Urothelium cell line (cell line): ENCODE data around the gene AJAP1.
A peak's percentile ranks its signal among the peaks of the same experiment; 100 is the strongest.
"Not testable (repeated sequence)": the region's sequence is repeated elsewhere in the genome, so short reads cannot be mapped to it uniquely, and the experiment has no call there.

ENCODE experiments used
- DNase-seq: peaks from one replicate; pipeline ENCODE4 v3.0.0; 2011; ENCODE audit warnings: low spot score, mixed read lengths
- FAIRE-seq: peaks from 2 replicates; lab custom pipeline; 2011; peaks lifted over from hg19 to GRCh38; lab: Jason Lieb, UNC

AJAP1 gene, protein sequence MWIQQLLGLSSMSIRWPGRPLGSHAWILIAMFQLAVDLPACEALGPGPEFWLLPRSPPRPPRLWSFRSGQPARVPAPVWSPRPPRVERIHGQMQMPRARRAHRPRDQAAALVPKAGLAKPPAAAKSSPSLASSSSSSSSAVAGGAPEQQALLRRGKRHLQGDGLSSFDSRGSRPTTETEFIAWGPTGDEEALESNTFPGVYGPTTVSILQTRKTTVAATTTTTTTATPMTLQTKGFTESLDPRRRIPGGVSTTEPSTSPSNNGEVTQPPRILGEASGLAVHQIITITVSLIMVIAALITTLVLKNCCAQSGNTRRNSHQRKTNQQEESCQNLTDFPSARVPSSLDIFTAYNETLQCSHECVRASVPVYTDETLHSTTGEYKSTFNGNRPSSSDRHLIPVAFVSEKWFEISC

GRCh38 chr1:4653796-4654725, at the start of gene AJAP1:
Gene AJAP1, plus strand, starts transcription at chr1:4654609. Its CDS starts 817 bp downstream, at chr1:4655426.
- DNase-seq (no peak), FAIRE-seq (no peak)

GRCh38 chr1:4605158-4605557, 49.3 kb upstream of the AJAP1 start:
- peak; percentile 20 for DNase-seq
- no peak for FAIRE-seq

DNA sequence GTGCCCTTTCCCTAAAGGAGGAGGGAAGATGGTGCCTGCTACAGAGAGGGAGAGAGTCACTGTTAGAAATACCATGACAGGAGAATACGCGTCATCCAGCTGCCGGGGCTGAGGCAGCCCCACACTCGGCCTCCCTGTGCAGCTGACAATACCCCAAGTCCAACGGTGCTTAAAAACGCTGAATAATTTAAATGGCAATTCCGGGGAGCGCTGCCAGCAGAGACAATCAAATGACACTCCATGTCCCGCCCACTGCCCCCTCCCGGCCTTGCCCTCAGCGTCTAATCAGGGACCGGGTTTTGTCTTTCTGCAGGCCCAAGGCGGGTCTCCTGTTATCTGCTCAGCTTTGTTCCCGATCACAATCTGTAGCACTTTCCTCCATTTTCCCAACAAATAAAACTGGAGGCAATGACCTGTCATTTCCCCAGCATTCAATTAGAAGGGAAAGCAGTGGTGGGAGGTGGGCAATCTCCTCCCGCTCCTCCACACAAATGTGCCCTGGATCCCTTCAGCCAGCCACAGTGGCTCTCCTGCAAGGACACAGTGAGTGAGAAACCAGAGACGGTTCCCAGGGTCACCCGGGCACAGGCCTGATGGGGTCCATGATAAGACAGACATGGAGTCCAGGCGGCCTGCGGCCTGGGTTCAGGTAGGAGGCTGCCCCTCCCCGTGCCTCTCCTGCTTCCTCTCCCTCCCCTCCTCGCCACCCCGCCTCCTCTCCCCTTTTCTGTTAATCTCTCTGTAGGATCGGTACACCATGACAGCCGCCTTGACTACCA, 42.7 kb upstream of the AJAP1 start:
- no peak for DNase-seq
- FAIRE-seq = no peak

- FAIRE-seq = no peak
Observed at GRCh38 chr1:4612991-4613390, 41.4 kb upstream of the AJAP1 start.

GRCh38 chr1:4613606-4614370, 40.6 kb upstream of the AJAP1 start:
- DNase-seq (no peak), FAIRE-seq (no peak)

More at GRCh38 chr1:4612991-4613390, 41.4 kb upstream of the AJAP1 start:
- DNase-seq = no peak

DNA sequence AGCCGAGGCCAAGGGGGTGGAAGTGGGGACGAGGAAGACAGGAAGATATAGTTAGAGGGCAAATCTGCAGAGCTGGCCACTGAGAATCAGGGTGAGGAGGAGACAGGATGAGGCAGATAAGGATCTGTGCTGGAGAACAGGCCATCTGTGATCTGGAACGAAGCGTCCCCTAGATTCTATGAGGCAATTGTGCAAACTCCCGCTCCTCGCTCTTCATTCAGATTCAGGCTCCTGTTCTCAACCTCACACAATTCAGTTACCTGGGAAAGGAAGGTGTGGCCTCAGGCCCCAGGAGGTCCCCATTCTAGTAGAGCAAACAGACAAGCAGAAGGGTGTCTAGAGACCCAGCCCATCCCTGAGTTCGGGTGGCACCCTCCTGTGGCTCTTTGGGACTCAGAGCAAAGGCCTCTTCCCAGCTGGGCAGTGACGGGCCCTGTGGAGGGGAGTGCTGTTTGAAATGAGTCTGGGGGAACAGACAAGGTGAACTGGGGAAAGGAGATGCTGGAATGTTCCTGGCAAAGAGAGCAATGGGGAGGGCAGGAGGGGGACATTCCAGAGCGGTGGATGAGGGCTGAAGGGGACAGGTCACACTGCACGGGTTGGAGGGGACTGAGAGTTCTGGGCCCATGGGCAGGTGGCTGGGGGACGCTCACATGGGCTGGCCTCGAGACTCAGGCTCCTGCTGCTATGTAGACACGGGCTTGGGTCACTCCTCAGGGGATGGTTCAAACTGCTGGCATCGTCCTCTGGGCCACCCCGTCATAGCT, 39.9 kb upstream of the AJAP1 start:
- no peak for FAIRE-seq
- DNase-seq = no peak

GRCh38 chr1:4615138-4615470, 39.3 kb upstream of the AJAP1 start:
- no peak for DNase-seq
- FAIRE-seq = no peak

DNA sequence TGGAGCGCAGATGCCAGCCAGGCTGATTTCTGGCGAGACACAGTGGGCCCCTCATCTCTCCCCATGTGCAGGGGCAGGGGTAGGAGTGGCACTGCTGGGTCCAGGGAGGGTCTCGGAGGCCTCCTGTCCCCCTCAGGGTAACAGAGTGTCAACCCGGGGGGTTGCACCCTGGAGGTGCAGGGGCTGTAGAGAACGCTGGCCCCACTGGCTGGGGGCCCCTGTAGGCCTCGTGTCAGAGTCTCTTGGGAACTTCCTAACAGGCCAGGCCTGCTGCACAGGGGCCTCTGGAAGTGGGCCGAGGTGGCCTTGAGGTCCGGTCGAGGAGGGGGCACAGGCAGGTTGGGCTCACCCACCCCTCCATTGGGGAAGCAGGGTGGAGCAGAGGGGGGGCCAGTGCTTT, 38.9 kb upstream of the AJAP1 start:
- FAIRE-seq (no peak), DNase-seq (no peak)

DNA sequence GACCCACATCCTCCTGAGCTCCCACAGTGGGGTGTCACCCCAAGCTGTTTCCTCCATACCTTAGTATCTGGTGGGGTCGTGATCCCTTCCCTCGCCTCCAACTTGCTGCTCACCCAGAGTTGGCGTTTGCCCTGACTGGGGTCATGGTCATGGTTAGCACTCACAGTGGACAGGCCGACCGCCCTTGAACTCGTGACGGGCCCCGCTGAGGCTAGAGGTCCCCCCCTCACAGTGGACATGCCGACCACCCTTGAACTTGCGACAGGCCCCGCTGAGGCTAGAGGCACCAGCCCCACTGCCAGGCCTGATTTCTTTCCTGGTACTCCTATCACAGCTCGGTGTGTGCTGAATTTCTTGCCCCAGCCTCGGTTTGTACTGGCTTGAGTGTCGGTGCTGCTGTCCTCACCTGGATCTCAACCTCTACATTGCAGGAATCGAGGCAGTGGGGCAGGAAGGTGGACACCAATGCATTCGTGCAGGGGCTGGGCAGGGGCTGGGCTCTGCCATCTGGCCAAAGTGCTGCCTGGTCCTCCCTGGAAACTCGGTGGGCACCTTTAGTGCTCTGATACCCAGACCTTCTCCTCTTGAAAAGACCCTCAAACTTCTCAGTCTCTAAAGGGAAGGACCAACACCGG, 37.5 kb upstream of the AJAP1 start:
- DNase-seq (no peak), FAIRE-seq (no peak)

GRCh38 chr1:4617506-4617905, 36.9 kb upstream of the AJAP1 start:
- DNase-seq (no peak), FAIRE-seq (no peak)

GRCh38 chr1:4618827-4619226, 35.6 kb upstream of the AJAP1 start:
- not testable (repeated sequence) for DNase-seq, FAIRE-seq

DNA sequence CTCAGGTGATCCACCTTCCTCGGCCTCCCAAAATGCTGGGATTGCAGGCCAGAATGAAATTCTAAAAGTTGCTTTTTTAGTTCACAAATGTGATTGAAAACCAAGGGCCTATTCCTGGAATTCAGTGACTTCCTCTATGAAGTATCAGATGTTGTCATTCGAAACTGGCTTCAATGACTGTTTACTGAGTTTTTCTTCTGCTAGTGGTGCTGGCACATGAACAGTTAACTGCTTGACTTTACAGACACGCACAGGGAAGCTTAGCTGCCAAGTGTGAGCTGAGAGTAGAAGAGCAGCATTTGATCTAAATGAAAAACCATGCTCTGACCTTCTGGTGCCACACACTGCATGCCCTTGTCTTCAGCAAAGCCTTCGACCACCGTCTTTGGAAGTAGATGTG, 32.8 kb upstream of the AJAP1 start:
- FAIRE-seq (no peak), DNase-seq (no peak)

GRCh38 chr1:4622821-4623220, 31.6 kb upstream of the AJAP1 start:
- FAIRE-seq (no peak), DNase-seq (no peak)

- FAIRE-seq (no peak), DNase-seq (no peak)
Observed at GRCh38 chr1:4624141-4624715, 30.2 kb upstream of the AJAP1 start.

DNA sequence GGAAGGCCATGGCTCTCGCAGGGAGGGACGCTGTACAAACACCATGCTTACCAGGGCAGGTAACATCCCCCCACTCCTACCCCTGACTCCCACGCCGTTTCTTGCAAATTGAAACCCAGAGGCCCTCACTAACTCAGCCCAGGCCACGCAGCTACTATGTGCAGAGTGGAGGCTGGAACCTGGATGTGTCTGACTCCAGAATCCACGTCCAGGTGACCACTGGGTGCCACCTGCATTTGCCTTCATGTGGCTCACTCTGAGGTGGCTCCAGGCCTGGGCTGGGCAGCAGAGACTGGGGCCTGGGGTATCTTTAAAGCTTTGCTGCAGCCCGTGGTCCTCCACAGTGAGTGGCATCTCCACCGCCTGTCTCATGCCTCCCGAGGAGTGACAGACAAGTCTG, 29.6 kb upstream of the AJAP1 start:
- FAIRE-seq (no peak), DNase-seq (no peak)

- no peak for FAIRE-seq
- DNase-seq = no peak
Observed at GRCh38 chr1:4626061-4626460, 28.3 kb upstream of the AJAP1 start.

GRCh38 chr1:4626560-4627319, 27.7 kb upstream of the AJAP1 start:
- DNase-seq (no peak), FAIRE-seq (no peak)

GRCh38 chr1:4627353-4627752, 27.1 kb upstream of the AJAP1 start:
- FAIRE-seq = no peak

More at GRCh38 chr1:4627353-4627752, 27.1 kb upstream of the AJAP1 start:
- no peak for DNase-seq
